GM12878 (cell line): ENCODE measurements around the gene DCST1. TPM values are rescaled to one million over a fixed set of nuclear protein-coding genes. Genes with fewer than 3 reads are reported as not detected.

ENCODE experiments used
- ATAC-seq: fragments of 200-7000 bp; cut with Tn5 transposase; 3 replicates; pipeline ENCODE4 v1.9.1; 2020; ENCODE audit warnings: mild to moderate bottlenecking, moderate library complexity
- BruUV-seq: library from RNA; stranded (reverse); fragments of 400-500 nt; replicated peaks from 2 replicates; lab custom pipeline; 2021; lab: Mats Ljungman, UMichigan
- CTCF ChIA-PET: fragments of 300-600 bp; sonication (Branson Sonifier 250); formaldehyde crosslinking; extraction: SDS; loops from one replicate; lab custom pipeline; 2021; ENCODE audit warnings: inconsistent platforms; lab: Yijun Ruan, JAX
- POLR2A ChIA-PET: fragments of 350-600 bp; formaldehyde crosslinking; extraction: SDS; loops from one replicate; lab custom pipeline; 2021; ENCODE audit warnings: inconsistent platforms; lab: Charles Lee
- RAD21 ChIA-PET: fragments of 300-600 bp; sonication (Branson Sonifier 250); formaldehyde crosslinking; loops from one replicate; lab custom pipeline; 2023; ENCODE audit warnings: antibody characterized with exemption; ENCODE audit not compliant: unreplicated experiment; lab: Charles Lee
- SMC1A ChIA-PET: fragments of 300-600 bp; sonication (Branson Sonifier 250); formaldehyde crosslinking; loops from one replicate; lab custom pipeline; 2023; ENCODE audit not compliant: unreplicated experiment, uncharacterized antibody; lab: Charles Lee
- DNase-seq: peaks from one replicate; pipeline ENCODE4 v3.0.0-alpha.2; 2011; ENCODE audit warnings: low read depth, low spot score
- FAIRE-seq: peaks from 3 replicates; lab custom pipeline; 2011; peaks lifted over from hg19 to GRCh38; lab: Jason Lieb, UNC
- H2AFZ ChIP-seq: 2 replicates; pipeline ENCODE4 v1.6.0; 2011; ENCODE audit warnings: low read depth, low read length, control low read depth; ENCODE audit not compliant: control insufficient read depth
- H3K27ac ChIP-seq: 2 replicates; pipeline ENCODE4 v1.5.1; 2011; ENCODE audit warnings: control low read depth; ENCODE audit not compliant: control insufficient read depth, insufficient read depth
- H3K27me3 ChIP-seq, 2 experiments: replicated peaks in 1 of 2; 2 replicates each; pipeline versions ENCODE4 v1.6.0 to v1.6.1; 2011; ENCODE audit warnings: low read length in 1 of 2; ENCODE audit not compliant: control insufficient read depth in 2 of 2, insufficient read depth in 2 of 2
- H3K36me3 ChIP-seq, 2 experiments: 2 replicates each; pipeline ENCODE4 v1.5.1; 2011; ENCODE audit warnings: low read length in 1 of 2; ENCODE audit not compliant: control insufficient read depth in 2 of 2, insufficient read depth in 2 of 2
- H3K4me1 ChIP-seq: 2 replicates; pipeline ENCODE4 v1.6.1; 2011; ENCODE audit warnings: mild to moderate bottlenecking, low read length, moderate library complexity, mixed read lengths; ENCODE audit not compliant: control insufficient read depth, insufficient read depth
- H3K4me2 ChIP-seq: 2 replicates; pipeline ENCODE4 v1.6.0; 2011; ENCODE audit warnings: control low read depth; ENCODE audit not compliant: control insufficient read depth, insufficient read depth
- H3K4me3 ChIP-seq: fragments of 200-600 bp; sonication (generic); 2 replicates; pipeline ENCODE4 v1.5.1; 2016
- H3K79me2 ChIP-seq: 2 replicates; pipeline ENCODE4 v1.6.0; 2011; ENCODE audit warnings: low read length; ENCODE audit not compliant: control insufficient read depth, insufficient read depth
- H3K9ac ChIP-seq: 2 replicates; pipeline ENCODE4 v1.8.0; 2011; ENCODE audit warnings: low read length, control low read depth, mixed read lengths; ENCODE audit not compliant: control insufficient read depth, insufficient read depth
- H3K9me3 ChIP-seq: replicated peaks from 3 replicates; pipeline ENCODE4 v1.5.1; 2011; ENCODE audit warnings: mild to moderate bottlenecking, low read length; ENCODE audit not compliant: control insufficient read depth, insufficient read depth
- H4K20me1 ChIP-seq: 2 replicates; pipeline ENCODE4 v1.6.0; 2011; ENCODE audit not compliant: control insufficient read depth, insufficient read depth
- ATF2 ChIP-seq: IDR thresholded peaks from 2 replicates; pipeline ENCODE4 v1.6.1; 2012; ENCODE audit warnings: low read length, inconsistent platforms
- EGR1 ChIP-seq, 2 experiments: IDR thresholded peaks; 1 replicate in 1 of 2; 2 replicates in 1 of 2; pipeline ENCODE4 v1.6.1; 2011 to 2012; ENCODE audit warnings: low read depth in 2 of 2, low read length in 2 of 2, borderline replicate concordance in 1 of 2, mild to moderate bottlenecking in 1 of 2, moderate library complexity in 1 of 2
- PAX5 ChIP-seq: IDR thresholded peaks from 2 replicates; pipeline ENCODE4 v1.6.1; 2011; ENCODE audit warnings: low read depth, low read length, borderline replicate concordance
- WGBS: methylation state at CpG from one replicate; pipeline ENCODE4 v1.1.6; 2016; ENCODE audit warnings: low lambda C conversion rate; ENCODE audit not compliant: insufficient replicate concordance, insufficient coverage; ENCODE audit errors: missing lambda C conversion rate; 5-methylcytosine and 5-hydroxymethylcytosine counted together
- in situ Hi-C: fragments of 300-500 bp; cut with MboI; formaldehyde crosslinking; loops from 9 replicates; pipeline ENCODE4 v1.14.3; 2018; ENCODE audit warnings: mixed read lengths
- intact Hi-C: fragments of 100-400 bp; cut with micrococcal nuclease; formaldehyde crosslinking; loops from one replicate; pipeline ENCODE4 v1.14.2; 2022; ENCODE audit not compliant: unreplicated experiment
- polyA plus RNA-seq, 11 experiments: library from polyadenylated mRNA; depleted of rRNA in 4 of 11; unstranded in 6 of 11; stranded (reverse) in 5 of 11; fragments of >200 nt; fragmentation: Nextera tagmentation in 4 of 11; fragmentation: Illumina TruSeq in 1 of 11; extraction: Ambion mirVana in 4 of 11; extraction: Trizol in 1 of 11; gene quantifications; 1 replicate in 1 of 11; 2 replicates in 10 of 11; pipeline versions ENCODE4 v1.2.1 to v1.2.3, GENCODE V29; 2011 to 2016; ENCODE audit warnings: inconsistent platforms in 2 of 11, missing spikeins in 2 of 11, low read depth in 1 of 11
- total RNA-seq, 4 experiments: library from RNA; depleted of rRNA in 3 of 4; stranded (reverse); fragments of >200 nt in 3 of 4; fragmentation: Illumina TruSeq in 1 of 4; extraction: Trizol in 1 of 4; gene quantifications; 2 replicates each; pipeline versions ENCODE4 v1.2.1 to v1.2.3, GENCODE V29; 2013 to 2021

DCST1 gene
- total and polyA plus RNA-seq, 10 of the 15 experiments (the other 5 are each of a cell fraction or from before 2014, with no cell fraction given): not detected

DNA sequence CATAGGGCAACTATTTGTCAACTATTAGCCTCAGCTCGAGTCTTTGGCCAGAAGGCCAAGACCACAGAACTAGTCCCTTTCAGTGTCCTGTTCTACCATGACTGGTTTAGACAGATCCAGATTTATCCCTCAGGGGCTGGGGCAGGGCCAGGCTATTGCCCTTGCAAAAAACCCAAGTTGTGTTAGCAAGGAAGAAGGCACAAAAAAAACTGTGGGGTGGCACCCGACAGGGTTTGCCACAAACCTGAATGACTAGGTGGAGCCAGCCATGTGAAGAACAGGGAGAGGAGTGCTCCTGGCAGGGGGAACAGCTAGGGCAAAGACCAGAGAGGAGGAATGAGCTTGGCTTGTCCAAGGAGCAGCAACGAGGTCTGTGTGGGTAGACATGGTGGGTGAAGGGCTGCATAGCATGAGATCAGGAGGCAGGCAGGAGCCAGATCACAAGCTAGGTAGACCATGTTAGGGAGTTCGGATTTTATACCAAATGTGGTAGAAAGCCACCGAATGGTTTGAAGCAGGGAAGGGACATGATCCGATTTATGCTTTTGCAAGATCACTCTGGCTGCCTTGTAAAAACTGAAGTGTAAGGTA is 4.3 kb downstream of the DCST1 start:
- DNase-seq (no peak), FAIRE-seq (no peak), ATAC-seq (no peak)
- Histone ChIP-seq H3K36me3 (no peaks in the 10 kb centered on the region), H3K4me2 (no peak overlapping the region), H3K27me3 (peaks cover 5 to 8% of the 10 kb centered on the region in 2 experiments; a peak in 3 of 4 replicates), H3K4me1 (no peaks in the 10 kb centered on the region), H4K20me1 (no peaks in the 10 kb centered on the region), H2AFZ (no peak overlapping the region), H3K79me2 (no peaks in the 10 kb centered on the region), H3K9me3 (no peaks in the 10 kb centered on the region), H3K9ac (no peak overlapping the region), H3K27ac (no peak overlapping the region), H3K4me3 (no peak overlapping the region)
- ChIA-PET POLR2A (no interaction called here), SMC1A (interaction anchor here (1.3 kb wide), 1 partner anchor 47 kb away, joined by 3 read pairs; no protein-coding TSS in a partner anchor), CTCF (no interaction called here), RAD21 (interaction anchor here (0.9 kb wide), 1 partner anchor 10 kb away, joined by 3 read pairs; no protein-coding TSS in a partner anchor)
- intact Hi-C loops (no loop called here), in situ Hi-C loops (no loop called here)
- WGBS: 35% methylated on average over 6 of the region's 6 CpGs
- no TSS peak for BruUV-seq
- TF ChIP-seq ATF2: no peak
- no peak for TF ChIP-seq PAX5
- no peak for TF ChIP-seq EGR1 (IDR thresholded peaks at IDR 0.05; ENCODE audit: borderline replicate concordance in 1 of 2, low read depth in 2 of 2, low read length in 2 of 2)
